Prostate gland (tissue), 2 donors: ENCODE data around the gene METTL1. TPM values are rescaled to one million over a fixed set of nuclear protein-coding genes. Genes with fewer than 3 reads are reported as not detected.

Experiments used
- DNase-seq: peaks from one replicate; pipeline ENCODE4 v3.0.0-alpha.2; 2019; ENCODE audit warnings: low spot score
- H3K27ac ChIP-seq, 2 donors: fragments of 200-600 bp; sonication (generic); 2 replicates each; pipeline ENCODE4 v1.5.1; 2017 to 2019
- H3K27me3 ChIP-seq: fragments of 200-600 bp; sonication (generic); replicated peaks from 2 replicates; pipeline ENCODE4 v1.5.1; 2019; ENCODE audit not compliant: insufficient read depth
- H3K36me3 ChIP-seq, 2 donors: fragments of 200-600 bp; sonication (generic); 1 replicate in 1 of 2; 2 replicates in 1 of 2; pipeline versions ENCODE4 v1.5.1 to v1.8.1; 2017 to 2019
- H3K4me1 ChIP-seq: fragments of 200-600 bp; sonication (generic); replicated peaks from 2 replicates; pipeline ENCODE4 v1.5.1; 2019
- H3K4me3 ChIP-seq, 2 donors: fragments of 200-600 bp; sonication (generic); 2 replicates each; pipeline ENCODE4 v1.5.1; 2017 to 2019
- H3K9me3 ChIP-seq: fragments of 200-600 bp; sonication (generic); 2 replicates; pipeline ENCODE4 v1.5.1; 2017
- POLR2A ChIP-seq: fragments of 450-650 bp; IDR thresholded peaks from one replicate; pipeline ENCODE4 v1.6.1; 2016; ENCODE audit warnings: antibody characterized with exemption, mild to moderate bottlenecking
- POLR2AphosphoS5 ChIP-seq: sonication (generic); formaldehyde crosslinking; IDR thresholded peaks from one replicate; pipeline ENCODE4 v1.6.1; 2017; ENCODE audit warnings: antibody characterized with exemption
- WGBS: methylation state at CpG from one replicate; pipeline ENCODE4 v1.1.5; 2018; 5-methylcytosine and 5-hydroxymethylcytosine counted together
- intact Hi-C: fragments of 100-400 bp; cut with DNase I; formaldehyde crosslinking; loops from one replicate; pipeline ENCODE4 v1.14.2; 2022
- total RNA-seq, 2 donors: library from RNA; depleted of rRNA; stranded (reverse); fragments of >200 nt; gene quantifications; one replicate each; pipeline ENCODE4 v1.1.0, GENCODE V29; 2016
- TF ChIP-seq, protein P1 (sequence below), 4 experiments: fragments of 200-600 bp in 2 of 4; fragments of 450-650 bp in 2 of 4; sonication (generic) in 2 of 4; IDR thresholded peaks; 1 replicate in 3 of 4; 2 replicates in 1 of 4; pipeline ENCODE4 v1.5.1; 2016 to 2019; ENCODE audit warnings: antibody characterized with exemption in 4 of 4, mild to moderate bottlenecking in 2 of 4, moderate library complexity in 2 of 4

METTL1 gene
- total RNA-seq, 2 donors from 2014 or later: 4.9 to 14.3 TPM

DNA sequence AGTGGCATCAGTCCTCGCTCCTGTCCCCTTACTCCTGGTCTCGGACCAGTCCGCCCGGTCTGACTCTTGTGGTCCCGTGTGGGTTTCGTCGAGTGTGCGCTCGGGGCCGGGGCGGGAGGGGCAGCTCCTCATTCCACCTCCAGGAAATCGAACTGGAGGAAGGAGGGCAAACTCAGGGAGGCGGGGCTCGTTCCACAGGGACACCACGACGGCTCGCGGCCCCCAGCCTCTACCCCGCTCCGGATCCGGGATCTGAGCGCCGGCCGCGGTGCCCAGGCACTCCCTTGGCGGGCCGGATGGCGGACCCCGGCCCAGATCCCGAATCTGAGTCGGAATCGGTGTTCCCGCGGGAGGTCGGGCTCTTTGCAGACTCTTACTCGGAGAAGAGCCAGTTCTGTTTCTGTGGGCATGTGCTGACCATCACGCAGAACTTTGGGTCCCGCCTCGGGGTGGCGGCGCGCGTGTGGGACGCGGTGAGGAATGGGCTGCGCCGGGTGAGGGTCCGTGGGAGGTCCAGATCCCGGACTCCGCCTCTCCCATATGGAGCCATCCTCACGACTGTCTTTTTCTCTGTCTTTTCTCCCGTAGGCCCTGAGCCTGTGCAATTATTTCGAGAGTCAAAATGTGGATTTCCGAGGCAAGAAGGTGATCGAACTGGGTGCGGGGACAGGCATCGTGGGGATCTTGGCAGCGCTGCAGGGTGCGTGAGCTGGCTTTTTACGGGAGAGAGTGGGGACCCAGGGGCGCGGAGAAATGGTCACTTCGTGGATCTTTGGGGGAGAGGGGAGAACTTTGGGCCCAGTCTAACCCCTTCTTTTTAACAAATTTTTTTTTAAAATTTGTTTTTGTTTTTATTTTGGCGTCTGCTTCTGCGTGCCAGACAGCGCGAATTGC, 771 bp upstream of the METTL1 start, which contains the start of gene EEF1AKMT3:
Gene EEF1AKMT3 (plus strand): TSS at position 186 of the 894 bp plus-strand sequence. CDS start 111 bp downstream, at position 297.
- DNase-seq: peak; percentile 63
- no peaks in the 10 kb centered on the region for H3K9me3 ChIP-seq
- intact Hi-C loops: no loop called here
- H3K4me3 ChIP-seq: peak within 1 kb of the TSS; percentile 67 to 88
- H3K27me3 ChIP-seq: no peaks in the 10 kb centered on the region
- H3K27ac ChIP-seq: peak within 1 kb of the TSS; percentile 86 to 89
- H3K4me1 ChIP-seq: peaks cover 5% of the 10 kb centered on the region
- TF ChIP-seq POLR2A (no peak), POLR2AphosphoS5 (no peak)
- TF ChIP-seq, protein P1, sequence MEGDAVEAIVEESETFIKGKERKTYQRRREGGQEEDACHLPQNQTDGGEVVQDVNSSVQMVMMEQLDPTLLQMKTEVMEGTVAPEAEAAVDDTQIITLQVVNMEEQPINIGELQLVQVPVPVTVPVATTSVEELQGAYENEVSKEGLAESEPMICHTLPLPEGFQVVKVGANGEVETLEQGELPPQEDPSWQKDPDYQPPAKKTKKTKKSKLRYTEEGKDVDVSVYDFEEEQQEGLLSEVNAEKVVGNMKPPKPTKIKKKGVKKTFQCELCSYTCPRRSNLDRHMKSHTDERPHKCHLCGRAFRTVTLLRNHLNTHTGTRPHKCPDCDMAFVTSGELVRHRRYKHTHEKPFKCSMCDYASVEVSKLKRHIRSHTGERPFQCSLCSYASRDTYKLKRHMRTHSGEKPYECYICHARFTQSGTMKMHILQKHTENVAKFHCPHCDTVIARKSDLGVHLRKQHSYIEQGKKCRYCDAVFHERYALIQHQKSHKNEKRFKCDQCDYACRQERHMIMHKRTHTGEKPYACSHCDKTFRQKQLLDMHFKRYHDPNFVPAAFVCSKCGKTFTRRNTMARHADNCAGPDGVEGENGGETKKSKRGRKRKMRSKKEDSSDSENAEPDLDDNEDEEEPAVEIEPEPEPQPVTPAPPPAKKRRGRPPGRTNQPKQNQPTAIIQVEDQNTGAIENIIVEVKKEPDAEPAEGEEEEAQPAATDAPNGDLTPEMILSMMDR (IDR thresholded peaks at IDR 0.05): no peak
- WGBS: under 1% methylated on average over 42 of the region's 67 CpGs
- H3K36me3 ChIP-seq: no peaks in the 10 kb centered on the region

DNA sequence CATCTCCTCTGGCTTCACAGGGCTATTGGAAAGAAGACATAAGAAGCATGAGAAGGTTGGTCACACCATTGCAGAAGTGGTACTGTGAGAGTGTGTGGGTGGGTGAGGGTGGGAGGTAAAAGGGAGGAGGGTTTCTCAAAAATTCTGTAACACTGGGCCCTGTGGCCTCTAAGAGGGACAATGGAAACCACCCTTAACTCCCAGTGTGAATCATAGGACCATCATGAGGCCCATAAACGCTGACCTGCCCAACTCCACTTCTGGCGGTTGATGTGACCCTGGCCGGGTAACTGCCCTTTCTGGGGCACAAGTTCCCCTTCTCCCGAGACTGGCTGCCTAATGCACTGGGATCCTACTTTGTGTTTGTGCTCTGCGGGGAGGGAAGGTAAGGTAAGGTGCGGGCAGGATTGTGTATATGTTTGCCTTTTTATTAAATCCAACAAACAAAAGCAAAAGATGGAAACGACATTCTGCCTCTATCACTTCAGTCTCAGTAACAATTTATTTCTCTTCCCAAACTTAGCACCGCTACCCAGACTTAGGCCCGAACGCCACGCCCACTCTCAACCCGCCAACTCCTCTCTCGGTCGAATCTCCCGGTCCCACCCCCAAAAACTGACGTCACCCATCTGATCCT, 551 bp downstream of the METTL1 start:
- intact Hi-C loops: no loop called here
- H3K9me3 ChIP-seq: no peaks in the 10 kb centered on the region
- no peak for TF ChIP-seq POLR2AphosphoS5
- no peak for TF ChIP-seq POLR2A
- TF ChIP-seq, protein P1 (IDR thresholded peaks at IDR 0.05): no peak
- H3K4me1 ChIP-seq: peaks cover 9% of the 10 kb centered on the region
- no peaks in the 10 kb centered on the region for H3K27me3 ChIP-seq
- peak; percentile 79 for DNase-seq
- no peaks in the 10 kb centered on the region for H3K36me3 ChIP-seq
- WGBS: 2% methylated on average over 16 of the region's 16 CpGs
- H3K4me3 ChIP-seq: peak overlapping the region; percentile 67 to 88
- peak overlapping the region; percentile 86 to 89 for H3K27ac ChIP-seq

DNA sequence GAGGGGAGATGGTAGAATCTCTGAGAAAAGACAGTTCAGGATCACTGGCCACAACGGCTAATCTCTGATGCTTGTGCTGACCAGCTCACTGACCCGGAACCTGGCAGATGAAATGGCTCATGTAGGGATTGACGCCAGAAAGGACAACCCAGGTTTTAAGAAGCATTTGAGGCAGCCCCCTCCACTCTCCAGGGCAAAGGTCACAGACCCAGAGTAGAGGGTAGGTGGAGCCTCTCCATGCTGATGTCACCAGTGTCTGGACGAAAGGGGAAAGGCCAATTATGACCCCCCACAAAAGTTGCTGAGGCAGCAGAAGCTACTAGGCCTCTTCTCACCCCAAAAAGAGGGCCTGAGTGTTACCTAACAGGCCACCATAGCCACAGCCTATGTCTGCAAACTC, 1.2 kb downstream of the METTL1 start:
- 75% methylated on average over 4 of the region's 4 CpGs for WGBS
- H3K27me3 ChIP-seq: no peaks in the 10 kb centered on the region
- H3K36me3 ChIP-seq: no peaks in the 10 kb centered on the region
- intact Hi-C loops: no loop called here
- no peaks in the 10 kb centered on the region for H3K9me3 ChIP-seq
- no peak overlapping the region for H3K27ac ChIP-seq
- no peak for DNase-seq
- TF ChIP-seq POLR2AphosphoS5 (no peak), POLR2A (no peak)
- TF ChIP-seq, protein P1 (IDR thresholded peaks at IDR 0.05): no peak
- H3K4me1 ChIP-seq: peaks cover 16% of the 10 kb centered on the region
- H3K4me3 ChIP-seq: no peak overlapping the region

DNA sequence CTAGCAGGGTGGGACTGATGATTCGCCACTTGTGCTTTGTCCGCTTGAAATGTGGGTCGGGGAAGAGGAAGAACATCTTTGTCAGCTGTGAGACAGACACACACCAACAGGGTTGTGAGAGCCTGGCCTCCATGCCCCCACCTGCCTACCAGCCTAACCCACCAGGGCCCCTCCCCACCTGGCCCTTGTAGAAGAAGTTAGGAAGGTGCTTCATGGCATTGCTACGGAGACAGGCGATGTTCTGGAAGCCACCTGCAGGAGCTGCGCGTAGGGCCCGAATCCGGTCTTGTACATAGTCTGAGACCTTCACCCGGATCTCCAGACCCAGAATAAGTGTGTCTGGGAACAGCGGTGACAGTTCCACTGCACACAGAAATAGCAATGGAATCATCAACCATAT, 2.3 kb downstream of the METTL1 start:
- intact Hi-C loops: no loop called here
- Histone ChIP-seq H3K36me3 (no peaks in the 10 kb centered on the region), H3K27ac (no peak overlapping the region), H3K4me1 (peaks cover 24% of the 10 kb centered on the region), H3K27me3 (no peaks in the 10 kb centered on the region), H3K9me3 (no peaks in the 10 kb centered on the region), H3K4me3 (no peak overlapping the region)
- DNase-seq: no peak
- WGBS: 93% methylated on average over 11 of the region's 11 CpGs
- TF ChIP-seq, protein P1 (IDR thresholded peaks at IDR 0.05): no peak
- TF ChIP-seq POLR2A (no peak), POLR2AphosphoS5 (no peak)
